HL-60 (cell line): ENCODE measurements around the gene RBM39.

ENCODE experiments used
- GABPA ChIP-seq: IDR thresholded peaks from 2 replicates; pipeline ENCODE4 v1.6.1; 2012; ENCODE audit warnings: low read depth
- POLR2AphosphoS5 ChIP-seq: IDR thresholded peaks from 2 replicates; pipeline ENCODE4 v1.6.1; 2012; ENCODE audit warnings: low read depth
- SPI1 ChIP-seq: IDR thresholded peaks from 2 replicates; pipeline ENCODE4 v1.6.1; 2012; ENCODE audit warnings: low read depth, mild to moderate bottlenecking, borderline replicate concordance
- TF ChIP-seq, protein P1 (sequence below): IDR thresholded peaks from one replicate; pipeline ENCODE4 v1.5.1; 2011; ENCODE audit warnings: low read length, control low read depth, inconsistent platforms; ENCODE audit not compliant: insufficient read depth
- TF ChIP-seq, protein P2 (sequence below): IDR thresholded peaks from 2 replicates; pipeline ENCODE4 v1.6.1; 2012; ENCODE audit warnings: low read depth; ENCODE audit not compliant: insufficient replicate concordance

- TF ChIP-seq, protein P1, sequence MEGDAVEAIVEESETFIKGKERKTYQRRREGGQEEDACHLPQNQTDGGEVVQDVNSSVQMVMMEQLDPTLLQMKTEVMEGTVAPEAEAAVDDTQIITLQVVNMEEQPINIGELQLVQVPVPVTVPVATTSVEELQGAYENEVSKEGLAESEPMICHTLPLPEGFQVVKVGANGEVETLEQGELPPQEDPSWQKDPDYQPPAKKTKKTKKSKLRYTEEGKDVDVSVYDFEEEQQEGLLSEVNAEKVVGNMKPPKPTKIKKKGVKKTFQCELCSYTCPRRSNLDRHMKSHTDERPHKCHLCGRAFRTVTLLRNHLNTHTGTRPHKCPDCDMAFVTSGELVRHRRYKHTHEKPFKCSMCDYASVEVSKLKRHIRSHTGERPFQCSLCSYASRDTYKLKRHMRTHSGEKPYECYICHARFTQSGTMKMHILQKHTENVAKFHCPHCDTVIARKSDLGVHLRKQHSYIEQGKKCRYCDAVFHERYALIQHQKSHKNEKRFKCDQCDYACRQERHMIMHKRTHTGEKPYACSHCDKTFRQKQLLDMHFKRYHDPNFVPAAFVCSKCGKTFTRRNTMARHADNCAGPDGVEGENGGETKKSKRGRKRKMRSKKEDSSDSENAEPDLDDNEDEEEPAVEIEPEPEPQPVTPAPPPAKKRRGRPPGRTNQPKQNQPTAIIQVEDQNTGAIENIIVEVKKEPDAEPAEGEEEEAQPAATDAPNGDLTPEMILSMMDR: no peak
- no peak for TF ChIP-seq POLR2AphosphoS5
- TF ChIP-seq, protein P2, sequence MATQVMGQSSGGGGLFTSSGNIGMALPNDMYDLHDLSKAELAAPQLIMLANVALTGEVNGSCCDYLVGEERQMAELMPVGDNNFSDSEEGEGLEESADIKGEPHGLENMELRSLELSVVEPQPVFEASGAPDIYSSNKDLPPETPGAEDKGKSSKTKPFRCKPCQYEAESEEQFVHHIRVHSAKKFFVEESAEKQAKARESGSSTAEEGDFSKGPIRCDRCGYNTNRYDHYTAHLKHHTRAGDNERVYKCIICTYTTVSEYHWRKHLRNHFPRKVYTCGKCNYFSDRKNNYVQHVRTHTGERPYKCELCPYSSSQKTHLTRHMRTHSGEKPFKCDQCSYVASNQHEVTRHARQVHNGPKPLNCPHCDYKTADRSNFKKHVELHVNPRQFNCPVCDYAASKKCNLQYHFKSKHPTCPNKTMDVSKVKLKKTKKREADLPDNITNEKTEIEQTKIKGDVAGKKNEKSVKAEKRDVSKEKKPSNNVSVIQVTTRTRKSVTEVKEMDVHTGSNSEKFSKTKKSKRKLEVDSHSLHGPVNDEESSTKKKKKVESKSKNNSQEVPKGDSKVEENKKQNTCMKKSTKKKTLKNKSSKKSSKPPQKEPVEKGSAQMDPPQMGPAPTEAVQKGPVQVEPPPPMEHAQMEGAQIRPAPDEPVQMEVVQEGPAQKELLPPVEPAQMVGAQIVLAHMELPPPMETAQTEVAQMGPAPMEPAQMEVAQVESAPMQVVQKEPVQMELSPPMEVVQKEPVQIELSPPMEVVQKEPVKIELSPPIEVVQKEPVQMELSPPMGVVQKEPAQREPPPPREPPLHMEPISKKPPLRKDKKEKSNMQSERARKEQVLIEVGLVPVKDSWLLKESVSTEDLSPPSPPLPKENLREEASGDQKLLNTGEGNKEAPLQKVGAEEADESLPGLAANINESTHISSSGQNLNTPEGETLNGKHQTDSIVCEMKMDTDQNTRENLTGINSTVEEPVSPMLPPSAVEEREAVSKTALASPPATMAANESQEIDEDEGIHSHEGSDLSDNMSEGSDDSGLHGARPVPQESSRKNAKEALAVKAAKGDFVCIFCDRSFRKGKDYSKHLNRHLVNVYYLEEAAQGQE: no peak
- TF ChIP-seq GABPA: no peak
- TF ChIP-seq SPI1: no peak
These were observed 8.6 kb upstream of the RBM39 start for GRCh38 chr20:35750611-35751010.
